HT1080 (cell line): ENCODE results near the gene PWP2. TPM values are rescaled to one million over a fixed set of nuclear protein-coding genes. Genes with fewer than 3 reads are reported as not detected.
A peak's percentile ranks its signal among the peaks of the same experiment; 100 is the strongest.
"Not testable (repeated sequence)": the region's sequence is repeated elsewhere in the genome, so short reads cannot be mapped to it uniquely, and the experiment has no call there.

ENCODE experiments used
- DNase-seq: peaks from one replicate; pipeline ENCODE4 v3.0.0-alpha.2; 2015; ENCODE audit warnings: low read depth
- polyA plus RNA-seq, 2 experiments: library from polyadenylated mRNA; depleted of rRNA; stranded (reverse); fragments of >200 nt; gene quantifications; 2 replicates each; pipeline ENCODE4 v1.2.3, GENCODE V29; 2015
- total RNA-seq: library from RNA; depleted of rRNA; stranded (reverse); fragments of >200 nt; shearing (Covaris generic); gene quantifications from 2 replicates; pipeline ENCODE4 v1.2.3, GENCODE V29; 2014; rRNA removed

PWP2 gene
- 7.7 and 32.0 TPM in 2 replicates for total RNA-seq
- 3.7 and 4.3 TPM in 2 replicates for polyA plus RNA-seq (2015; cell fraction: cytosol; rRNA removed)
- 12.3 and 12.6 TPM in 2 replicates for polyA plus RNA-seq (2015; cell fraction: nucleus; rRNA removed)

DNA sequence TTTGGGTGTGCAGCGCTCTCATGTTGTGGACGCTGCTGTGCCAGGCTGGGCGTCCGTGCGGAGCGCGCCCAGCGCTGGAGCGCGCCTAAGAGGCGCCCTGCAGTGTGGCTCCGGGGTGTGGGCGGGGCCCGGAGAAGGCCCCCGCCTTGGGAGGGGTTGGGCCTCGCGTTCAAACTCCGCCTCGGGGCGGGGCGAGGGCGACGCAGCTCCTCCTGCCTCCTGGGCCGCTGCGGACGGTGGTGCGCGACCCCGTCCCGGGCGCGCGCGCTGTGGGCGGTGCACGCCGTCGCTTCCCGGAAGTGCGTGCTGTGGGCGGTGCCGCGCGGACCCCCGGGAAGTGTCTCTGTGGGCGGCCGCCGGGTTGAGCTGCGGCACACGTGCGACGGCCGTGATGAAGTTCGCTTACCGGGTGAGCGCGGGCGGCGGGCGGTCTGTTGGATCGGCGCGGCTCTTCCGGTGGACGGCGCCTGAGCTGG is at the start of gene PWP2:
TSS of gene PWP2 (plus strand) at position 374 of the 476 bp plus-strand sequence. CDS start at position 392, 18 bp downstream.
- DNase-seq, result not testable (repeated sequence)

DNA sequence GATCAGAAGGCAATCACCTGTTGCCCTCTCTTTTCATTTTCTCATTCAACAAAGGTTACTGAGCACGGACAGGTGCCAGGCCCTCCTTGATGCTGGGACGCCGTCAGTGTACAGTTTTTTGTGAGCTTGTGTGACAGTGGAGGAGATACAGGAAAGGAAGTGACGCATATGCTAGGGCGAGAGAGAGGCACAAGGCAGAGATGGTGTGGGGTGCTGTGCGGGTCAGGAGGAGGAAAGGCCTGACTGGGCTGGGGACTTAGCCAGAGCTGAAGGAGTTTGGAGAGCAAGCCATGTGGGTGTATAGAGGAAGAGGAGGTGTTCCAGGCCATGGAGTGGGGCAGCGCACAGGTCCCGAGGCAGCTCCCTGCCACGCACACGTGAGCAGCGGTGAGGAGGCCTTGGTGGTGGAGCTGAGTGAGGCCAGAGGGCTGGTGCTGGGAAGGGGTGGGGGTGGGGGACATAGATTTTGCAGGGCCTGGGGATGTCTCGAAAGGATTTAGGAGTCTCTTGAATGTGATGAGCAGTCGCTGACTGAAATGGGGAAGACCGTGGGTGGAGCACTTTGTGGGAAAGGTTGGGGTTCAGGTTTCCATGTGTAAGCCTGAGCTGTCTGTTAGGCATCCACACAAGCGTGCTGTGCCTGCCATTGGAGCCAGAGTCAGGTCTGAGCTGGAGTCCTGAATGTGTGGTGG is 49.1 kb upstream of the PWP2 start:
- DNase-seq, result no peak

DNA sequence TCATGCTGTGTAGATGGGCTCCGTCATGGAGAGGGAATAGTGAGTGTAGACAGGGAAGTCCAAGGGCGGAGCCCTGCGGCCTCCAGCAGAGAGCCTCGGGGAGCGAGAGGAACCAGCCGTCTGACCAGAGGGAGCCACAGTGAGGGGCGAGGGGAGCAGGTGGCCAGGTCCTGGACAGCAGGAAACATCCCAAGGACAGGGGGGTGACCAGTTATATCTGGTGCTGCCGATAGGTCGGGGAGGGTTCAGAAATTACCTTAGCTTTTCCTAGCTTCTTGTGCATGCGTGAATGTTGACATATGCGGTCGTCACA is 48.6 kb upstream of the PWP2 start:
- no peak for DNase-seq

DNA sequence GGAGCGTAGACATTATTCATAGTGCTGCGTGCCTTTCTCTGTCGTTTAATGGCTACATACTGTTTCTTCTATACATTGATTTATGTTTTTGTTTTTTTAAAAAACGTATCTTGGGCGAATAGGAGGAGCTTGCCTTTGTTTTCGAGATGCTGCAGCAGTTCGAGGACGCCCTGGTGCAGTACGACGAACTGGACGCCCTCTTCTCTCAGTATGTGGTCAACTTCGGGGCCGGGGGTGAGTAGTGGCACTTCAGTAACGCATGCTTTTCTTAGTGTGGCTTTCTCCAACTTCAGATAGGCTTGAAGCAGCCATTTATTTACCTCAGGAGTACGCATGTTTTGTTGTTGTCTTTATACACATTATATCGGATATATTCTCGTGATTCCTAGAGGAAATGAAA is 48.2 kb upstream of the PWP2 start:
- DNase-seq, result no peak

DNA sequence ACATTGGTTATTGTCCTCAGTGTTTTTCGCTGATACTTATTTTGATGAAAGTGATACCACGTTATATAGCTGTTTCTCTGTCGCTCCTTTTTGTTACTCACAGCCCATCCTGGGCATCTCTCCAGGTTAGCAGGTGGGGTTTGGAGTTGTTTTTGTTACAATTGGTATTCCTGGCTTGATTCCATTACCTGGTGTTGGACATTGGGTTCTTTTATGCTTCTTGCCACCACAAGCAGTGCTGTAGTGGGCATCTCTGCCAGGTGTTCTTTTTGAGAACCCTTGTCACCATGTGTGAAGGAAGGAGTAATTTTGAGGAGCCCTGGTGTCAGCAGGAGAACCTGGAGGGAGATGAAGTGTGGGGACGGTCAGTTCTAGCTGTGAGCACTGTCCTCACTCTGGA is 47.5 kb upstream of the PWP2 start:
- no peak for DNase-seq

DNA sequence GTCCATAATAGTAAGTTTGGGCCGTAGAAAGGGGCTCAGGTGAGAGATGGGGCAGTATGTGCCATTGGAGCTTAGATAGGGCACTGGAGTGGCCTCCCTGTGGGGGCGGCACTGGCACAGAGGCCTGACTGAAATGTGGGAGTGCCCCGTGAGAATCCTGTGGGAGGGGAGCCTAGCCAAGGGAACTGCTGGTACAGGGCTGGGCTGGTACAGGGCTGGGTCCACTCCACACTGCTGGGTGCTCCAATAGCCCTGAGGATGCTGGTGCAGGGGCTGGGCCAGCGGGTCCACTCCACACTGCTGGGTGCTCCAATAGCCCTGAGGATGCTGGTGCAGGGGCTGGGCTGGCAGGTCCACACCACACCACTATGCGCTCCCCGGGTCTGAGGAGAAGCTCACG is 44.8 kb upstream of the PWP2 start:
- no peak for DNase-seq

DNA sequence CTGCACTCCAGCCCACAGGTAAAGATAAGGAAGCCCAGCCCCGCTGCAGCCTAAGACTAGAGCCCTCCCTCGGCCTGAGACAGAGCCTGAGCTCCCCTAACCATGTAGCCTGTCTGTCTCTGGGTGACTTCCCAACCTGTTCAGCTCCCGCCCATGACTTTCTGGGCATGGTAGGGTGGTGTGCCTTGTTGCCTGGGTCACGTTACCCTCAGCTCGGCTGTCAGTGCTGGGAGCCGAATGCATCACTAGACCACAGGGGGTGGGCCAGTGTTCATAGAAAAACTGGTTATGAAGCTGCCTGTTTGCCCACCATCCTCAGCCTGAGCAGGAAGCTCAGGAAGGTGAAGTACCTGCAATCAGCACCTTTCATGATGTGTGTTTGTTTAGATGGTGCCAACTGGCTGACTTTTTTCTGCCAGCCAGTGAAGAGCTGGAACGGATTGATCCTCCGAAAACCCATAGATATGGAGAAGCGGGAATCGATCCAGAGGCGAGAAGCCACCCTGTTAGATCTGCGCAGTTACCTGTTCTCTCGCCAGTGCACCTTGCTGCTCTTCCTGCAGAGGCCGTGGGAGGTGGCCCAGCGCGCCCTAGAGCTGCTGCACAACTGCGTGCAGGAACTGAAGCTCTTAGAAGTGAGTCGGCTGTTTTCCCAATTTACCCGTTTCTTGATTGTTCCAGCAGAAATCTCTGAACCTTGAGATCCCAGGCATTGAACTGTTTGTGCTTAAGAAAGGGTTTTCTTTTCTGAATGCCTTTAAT is 43.9 kb upstream of the PWP2 start:
- DNase-seq, result no peak

DNA sequence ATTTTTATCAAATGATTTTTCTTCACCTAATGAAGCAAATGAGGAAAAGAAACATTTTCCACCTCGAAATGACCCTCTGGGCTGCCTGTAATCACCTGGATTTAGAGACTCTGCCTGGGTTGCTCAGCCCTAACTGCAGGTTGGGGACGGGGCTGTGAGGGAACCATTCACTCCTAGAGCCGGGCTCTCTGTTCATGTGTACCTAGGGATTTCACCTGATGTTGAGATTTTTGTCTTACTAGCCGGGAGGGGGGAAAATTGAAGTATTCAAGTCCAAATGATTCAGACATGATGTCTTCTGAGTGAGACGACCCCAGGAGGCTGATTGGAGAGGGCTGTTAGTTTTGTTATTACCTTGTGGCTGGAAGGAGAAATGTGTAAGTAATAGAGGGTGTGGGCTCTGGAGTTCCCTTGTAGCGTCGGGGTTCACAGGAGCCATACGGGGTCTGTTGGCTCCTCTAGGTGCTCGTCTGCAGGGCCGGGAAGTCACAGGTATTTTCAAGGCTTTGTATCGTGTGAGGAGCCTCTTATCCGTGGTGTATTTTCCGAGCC is 42.3 kb upstream of the PWP2 start:
- DNase-seq, result no peak

DNA sequence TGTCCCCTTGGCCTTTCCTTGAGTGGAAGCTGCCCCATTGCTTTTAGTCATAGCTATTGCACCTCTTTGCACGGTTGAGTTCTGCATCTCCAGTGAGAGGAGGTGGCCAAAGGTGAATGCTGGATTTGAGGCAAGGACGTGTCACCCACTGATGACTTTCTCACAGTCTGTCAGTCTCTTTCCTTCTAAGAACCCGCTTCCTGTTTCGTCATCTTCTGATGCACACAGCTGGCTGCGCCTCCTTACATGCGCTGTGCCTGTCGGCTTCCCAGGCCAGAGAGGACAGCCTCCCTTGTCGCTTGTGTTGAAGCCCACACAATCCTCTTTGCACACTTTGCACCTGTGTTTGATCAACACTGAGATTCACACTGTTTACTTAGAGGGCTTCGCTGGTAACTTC is 41.8 kb upstream of the PWP2 start:
- DNase-seq, result peak; percentile 25

DNA sequence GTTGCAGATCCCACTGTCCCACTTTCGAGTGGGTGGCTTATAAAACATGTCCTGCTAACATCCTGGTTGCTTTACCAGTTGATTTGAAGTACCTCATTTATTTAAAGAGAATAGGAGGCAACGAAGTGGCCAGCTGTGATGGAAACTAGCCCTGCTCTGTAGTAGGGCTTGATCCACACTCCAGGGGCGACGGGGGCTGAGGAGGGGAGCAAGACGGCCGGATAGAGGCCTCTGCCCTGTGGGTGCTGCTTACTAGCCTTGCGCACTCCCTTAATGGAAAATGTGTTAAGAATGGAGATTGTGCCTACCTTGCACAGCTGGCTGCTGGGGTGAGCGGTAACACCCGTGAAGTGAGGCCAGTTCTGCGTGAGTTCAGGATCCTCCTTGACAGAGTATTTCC is 41.1 kb upstream of the PWP2 start:
- DNase-seq, result no peak

DNA sequence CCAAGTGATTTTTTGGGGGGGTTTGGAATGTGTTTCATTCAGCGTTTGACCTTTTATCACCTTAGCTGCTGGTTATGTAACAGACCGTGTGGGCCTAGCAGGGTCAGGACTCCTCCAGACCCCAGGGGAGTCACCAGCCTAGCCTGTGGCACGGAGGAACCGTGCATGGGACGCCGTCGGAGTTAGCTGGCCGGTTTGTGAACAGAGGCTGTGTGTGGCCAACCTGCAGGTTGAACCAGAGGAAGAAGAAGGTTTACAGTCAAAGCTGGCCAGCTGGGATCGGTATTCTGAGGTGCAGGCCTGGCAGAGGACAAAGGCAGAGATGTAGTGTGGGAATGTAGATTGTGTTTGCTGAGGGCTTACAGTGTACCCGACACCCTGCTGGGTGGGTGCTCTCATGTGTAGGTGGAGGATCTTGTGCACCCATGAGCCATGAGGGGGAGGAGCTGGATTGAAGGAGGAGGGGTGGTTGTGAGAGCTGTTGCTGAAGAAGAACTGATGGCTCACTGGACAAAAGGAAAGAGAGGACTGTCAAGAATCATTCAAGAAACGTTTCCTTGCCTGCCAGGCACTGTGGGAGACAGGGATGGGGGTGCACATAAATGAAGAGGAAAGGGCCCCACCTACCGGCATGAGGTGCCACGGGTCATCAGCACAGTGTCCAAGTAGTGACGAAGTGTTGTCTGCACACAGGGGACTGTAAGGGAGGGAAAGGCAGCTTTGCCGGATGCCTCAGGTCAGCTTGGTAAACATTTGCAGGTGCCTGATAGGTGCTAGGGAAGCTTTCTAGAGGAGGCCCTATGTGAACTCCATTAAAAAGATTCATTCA is 40.0 kb upstream of the PWP2 start:
- no peak for DNase-seq

DNA sequence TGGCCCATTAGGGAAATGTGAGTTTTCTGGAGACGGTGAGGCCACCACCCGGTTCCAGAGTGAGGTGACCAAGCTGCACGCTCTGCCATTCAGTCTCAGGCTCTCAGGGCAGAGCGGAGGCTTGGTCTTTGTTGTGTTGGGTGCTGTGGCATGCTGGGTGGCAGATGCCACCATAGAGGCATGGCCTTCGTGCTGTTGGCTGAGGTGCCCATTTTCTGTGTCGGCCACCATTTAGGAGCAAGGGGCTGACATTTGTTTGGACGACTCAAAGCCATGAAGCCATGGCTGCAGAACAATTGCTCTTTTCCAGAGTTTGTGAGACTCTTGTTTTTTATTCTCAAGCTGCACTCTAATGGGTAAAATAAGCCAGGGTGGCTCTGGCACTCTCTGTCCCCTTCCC is 36.8 kb upstream of the PWP2 start:
- DNase-seq, result no peak

DNA sequence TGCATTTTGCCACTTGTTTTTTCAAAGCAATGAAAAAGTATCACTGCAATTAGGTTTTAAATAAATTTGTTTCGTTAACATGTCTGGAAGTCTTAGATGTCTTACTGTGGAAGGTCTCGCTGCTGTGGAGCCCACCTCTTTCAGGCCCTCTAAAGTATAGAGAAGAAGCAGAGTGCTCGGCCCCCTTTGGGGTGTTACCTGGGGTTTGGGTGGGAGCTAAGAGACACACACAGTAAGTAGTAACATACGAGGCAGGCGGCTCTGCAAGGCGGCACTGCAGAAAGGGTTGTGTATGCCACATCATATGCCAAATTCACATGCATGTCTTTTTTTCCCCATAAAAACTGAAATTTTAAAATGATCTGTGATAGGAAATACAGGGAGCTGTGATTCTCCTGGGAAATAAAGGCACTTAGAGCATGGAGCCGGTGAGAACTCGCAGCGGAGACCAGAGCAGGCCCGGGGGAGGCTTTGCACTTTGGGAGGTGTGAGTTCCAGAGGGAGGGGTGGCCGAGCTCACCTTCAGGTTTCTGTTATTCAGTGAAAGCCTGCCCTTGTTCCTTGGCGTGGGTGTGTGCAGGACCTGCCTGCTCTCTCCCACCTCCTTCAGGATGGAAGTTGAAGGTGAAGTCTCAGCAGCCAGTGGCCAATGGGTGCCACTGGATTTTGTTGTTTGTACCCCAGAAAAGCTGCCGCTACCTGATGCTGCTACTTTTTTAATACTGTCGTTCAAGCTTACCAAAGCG is 35.7 kb upstream of the PWP2 start:
- DNase-seq, result no peak

DNA sequence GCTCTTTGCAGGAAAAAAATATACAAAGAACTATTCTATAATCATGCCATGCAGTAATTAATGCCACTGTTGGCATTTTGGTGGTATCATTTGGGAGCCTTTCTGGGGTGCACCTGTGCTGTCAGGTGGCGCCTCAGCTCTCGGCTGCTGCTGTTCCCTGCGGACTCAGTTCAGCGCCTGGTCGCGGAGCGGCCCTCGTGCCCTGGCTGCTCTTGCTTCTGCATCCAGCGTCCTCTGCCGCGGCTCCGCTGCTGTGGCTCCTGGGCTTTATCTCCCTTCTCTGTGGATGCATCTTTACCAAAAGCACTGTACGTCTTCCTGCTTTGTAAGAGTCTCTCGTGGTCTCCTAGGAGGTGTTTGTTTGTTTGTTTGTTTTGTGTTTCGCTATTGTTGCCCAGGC is 35.1 kb upstream of the PWP2 start:
- no peak for DNase-seq

DNA sequence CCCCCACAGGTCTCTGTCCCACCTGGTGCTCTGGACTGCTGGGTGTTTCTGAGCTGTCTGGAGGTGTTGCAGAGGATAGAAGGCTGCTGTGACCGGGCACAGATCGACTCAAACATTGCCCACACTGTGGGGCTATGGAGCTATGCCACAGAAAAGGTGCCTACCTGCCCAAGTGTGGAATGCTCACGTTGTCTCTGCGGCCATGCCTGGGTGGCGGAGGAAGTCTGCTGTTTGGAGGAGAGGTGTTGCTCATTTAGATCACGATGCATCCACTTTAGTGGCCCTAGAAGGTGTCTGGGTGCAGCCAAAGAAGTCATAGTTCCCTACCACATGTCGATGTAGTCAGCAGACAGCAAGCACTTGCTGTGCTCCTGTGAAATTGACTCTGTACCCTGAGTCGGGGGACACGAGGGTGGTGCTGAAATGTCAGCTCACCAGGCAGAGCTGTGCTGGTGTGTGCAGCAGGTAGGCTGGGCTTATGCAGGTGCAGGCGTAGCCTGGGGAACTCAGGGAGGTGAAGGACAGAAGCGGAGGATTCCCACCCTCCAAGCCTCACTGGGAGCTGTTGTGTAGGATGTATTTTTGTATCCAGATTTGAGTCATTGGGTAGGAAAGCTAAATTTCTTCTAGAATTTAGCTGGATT is 32.8 kb upstream of the PWP2 start:
- DNase-seq, result no peak

DNA sequence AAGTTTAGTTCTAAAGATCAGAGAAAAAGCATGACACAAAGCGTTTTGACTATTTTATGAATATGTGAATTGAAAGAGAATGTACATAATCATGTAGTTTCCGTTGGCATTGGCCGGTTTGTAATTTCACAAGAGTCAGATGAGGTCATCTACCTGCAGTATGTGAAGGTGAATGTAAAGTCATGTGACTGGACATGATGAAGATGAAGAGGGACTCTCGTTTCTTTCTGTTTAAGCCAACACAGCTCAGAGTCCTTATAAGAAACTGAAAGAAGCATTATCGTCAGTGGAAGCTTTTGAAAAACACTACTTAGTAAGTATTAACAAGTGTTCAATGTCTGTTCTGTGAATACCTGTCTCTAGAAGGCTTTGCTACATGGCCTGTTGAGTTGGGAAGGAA is 30.9 kb upstream of the PWP2 start:
- no peak for DNase-seq

DNA sequence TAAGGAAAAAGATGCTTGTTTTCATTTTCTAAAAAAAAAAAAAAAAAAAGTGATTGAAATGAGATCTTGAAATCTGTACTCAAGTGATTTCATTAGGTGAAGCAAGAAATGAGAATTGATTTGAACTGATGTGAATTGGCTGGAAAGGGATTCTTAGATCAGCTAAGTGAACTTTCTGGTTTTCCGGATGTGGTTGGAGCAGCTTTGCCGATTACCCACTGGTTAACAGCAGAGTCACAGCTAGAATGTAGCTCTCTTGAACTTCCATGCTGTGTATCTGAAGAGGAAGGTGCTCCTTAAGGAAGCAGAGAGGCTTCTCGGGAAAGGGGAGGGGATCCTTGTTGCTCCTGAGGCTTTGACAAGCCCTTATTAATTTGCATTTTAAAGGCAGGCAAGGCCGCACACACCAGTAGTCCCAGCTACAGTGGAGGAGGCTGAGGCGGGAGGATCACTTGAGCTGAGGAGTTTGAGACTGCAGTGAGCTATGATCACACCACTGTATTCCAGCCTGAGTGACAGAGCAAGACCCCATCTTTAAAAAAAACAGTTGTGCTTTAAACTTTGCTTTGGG is 28.7 kb upstream of the PWP2 start:
- DNase-seq, result no peak

DNA sequence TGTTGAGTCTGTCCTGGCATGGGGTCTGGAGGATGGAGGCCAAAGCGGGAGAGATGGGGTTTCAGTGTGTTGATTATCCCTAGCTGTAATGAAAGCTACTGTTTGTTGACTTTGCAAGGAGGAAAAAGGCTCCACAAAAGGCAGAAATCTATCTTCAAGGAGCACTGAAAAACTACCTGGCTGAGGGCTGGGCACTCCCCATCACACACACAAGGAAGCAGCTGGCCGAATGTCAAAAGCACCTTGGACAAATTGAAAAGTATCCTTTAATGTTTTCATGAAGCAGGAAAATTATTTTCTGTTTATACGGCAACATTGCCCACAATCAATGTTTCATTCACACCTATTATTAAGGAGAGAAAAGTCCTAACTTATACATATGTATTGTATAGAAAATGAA is 27.8 kb upstream of the PWP2 start:
- no peak for DNase-seq

DNA sequence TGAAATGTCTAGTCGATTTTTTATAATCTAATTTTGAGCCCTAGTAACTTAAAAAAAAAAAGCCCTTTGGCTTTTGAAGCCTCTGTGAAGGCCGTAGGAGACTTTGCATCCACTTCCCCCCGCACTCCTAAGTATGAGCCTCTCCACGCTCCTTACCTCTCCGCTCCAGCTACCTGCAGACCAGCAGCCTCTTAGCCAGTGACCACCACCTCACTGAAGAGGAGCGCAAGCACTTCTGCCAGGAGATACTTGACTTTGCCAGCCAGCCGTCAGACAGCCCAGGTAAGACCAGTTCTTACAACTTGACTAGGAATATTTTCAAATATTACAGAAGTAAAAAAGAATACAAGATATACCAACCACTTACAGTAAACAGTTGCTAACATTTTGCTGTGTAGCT is 27.4 kb upstream of the PWP2 start:
- no peak for DNase-seq
